ENCODE results near the gene RIT2.

- TF ChIP-seq, protein P1, sequence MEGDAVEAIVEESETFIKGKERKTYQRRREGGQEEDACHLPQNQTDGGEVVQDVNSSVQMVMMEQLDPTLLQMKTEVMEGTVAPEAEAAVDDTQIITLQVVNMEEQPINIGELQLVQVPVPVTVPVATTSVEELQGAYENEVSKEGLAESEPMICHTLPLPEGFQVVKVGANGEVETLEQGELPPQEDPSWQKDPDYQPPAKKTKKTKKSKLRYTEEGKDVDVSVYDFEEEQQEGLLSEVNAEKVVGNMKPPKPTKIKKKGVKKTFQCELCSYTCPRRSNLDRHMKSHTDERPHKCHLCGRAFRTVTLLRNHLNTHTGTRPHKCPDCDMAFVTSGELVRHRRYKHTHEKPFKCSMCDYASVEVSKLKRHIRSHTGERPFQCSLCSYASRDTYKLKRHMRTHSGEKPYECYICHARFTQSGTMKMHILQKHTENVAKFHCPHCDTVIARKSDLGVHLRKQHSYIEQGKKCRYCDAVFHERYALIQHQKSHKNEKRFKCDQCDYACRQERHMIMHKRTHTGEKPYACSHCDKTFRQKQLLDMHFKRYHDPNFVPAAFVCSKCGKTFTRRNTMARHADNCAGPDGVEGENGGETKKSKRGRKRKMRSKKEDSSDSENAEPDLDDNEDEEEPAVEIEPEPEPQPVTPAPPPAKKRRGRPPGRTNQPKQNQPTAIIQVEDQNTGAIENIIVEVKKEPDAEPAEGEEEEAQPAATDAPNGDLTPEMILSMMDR (IDR thresholded peaks at IDR 0.05), result no peak
- TF ChIP-seq POLR2A (IDR thresholded peaks at IDR 0.05) (no peak), EP300 (IDR thresholded peaks at IDR 0.05) (no peak)
Observed at GRCh38 chr18:42830936-42831335, 284.5 kb downstream of the RIT2 start.

Measured in tibial nerve (tissue), 4 donors.